AG10803 (cell line): ENCODE results near the gene TRIM13.
A peak's percentile ranks its signal among the peaks of the same experiment; 100 is the strongest.

Experiments
- DNase-seq: peaks from one replicate; pipeline ENCODE4 v3.0.0; 2010; ENCODE audit warnings: low read depth
- H3K4me3 ChIP-seq: 2 replicates; pipeline ENCODE4 v1.5.1; 2011; ENCODE audit warnings: mild to moderate bottlenecking, low read length, control low read depth
- TF ChIP-seq, protein P1 (sequence below): conservative IDR thresholded peaks from 2 replicates; pipeline ENCODE4 v1.5.1; 2011; ENCODE audit warnings: mild to moderate bottlenecking, low read length, control low read depth, inconsistent platforms

TRIM13 gene

DNA sequence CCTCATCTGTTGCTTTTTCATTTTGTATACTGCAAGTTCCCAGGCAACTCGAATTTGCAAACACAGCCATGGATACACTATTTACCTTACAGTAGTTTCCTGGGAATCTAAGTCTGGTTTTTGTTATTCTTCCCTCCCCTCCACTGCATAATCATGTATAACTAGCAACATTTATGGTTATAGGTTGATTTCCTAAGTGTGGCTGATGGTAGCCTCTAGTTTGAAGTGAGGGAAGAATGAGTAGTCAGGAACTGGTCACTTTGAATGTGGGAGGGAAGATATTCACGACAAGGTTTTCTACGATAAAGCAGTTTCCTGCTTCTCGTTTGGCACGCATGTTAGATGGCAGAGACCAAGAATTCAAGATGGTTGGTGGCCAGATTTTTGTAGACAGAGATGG, 18.4 kb downstream of the TRIM13 start, which contains the start of gene KCNRG:
Gene KCNRG (plus strand): TSS at position 187 of the 400 bp plus-strand sequence. CDS start 50 bp downstream, at position 237.
- DNase-seq = peak; percentile 49
- TF ChIP-seq, protein P1, sequence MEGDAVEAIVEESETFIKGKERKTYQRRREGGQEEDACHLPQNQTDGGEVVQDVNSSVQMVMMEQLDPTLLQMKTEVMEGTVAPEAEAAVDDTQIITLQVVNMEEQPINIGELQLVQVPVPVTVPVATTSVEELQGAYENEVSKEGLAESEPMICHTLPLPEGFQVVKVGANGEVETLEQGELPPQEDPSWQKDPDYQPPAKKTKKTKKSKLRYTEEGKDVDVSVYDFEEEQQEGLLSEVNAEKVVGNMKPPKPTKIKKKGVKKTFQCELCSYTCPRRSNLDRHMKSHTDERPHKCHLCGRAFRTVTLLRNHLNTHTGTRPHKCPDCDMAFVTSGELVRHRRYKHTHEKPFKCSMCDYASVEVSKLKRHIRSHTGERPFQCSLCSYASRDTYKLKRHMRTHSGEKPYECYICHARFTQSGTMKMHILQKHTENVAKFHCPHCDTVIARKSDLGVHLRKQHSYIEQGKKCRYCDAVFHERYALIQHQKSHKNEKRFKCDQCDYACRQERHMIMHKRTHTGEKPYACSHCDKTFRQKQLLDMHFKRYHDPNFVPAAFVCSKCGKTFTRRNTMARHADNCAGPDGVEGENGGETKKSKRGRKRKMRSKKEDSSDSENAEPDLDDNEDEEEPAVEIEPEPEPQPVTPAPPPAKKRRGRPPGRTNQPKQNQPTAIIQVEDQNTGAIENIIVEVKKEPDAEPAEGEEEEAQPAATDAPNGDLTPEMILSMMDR = no peak
- no peak within 1 kb of the TSS for H3K4me3 ChIP-seq

DNA sequence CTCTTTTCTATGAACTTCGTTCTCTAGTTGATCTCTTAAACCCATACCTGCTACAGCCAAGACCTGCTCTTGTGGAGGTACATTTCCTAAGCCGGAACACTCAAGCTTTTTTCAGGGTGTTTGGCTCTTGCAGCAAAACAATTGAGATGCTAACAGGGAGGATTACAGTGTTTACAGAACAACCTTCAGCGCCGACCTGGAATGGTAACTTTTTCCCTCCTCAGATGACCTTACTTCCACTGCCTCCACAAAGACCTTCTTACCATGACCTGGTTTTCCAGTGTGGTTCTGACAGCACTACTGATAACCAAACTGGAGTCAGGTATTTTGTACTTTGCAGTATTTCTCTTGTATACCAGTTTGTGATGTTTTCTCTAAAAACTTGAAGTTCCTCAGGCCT, 18.9 kb downstream of the TRIM13 start:
- TF ChIP-seq, protein P1 = no peak
- DNase-seq = no peak
- no peak overlapping the region for H3K4me3 ChIP-seq

DNA sequence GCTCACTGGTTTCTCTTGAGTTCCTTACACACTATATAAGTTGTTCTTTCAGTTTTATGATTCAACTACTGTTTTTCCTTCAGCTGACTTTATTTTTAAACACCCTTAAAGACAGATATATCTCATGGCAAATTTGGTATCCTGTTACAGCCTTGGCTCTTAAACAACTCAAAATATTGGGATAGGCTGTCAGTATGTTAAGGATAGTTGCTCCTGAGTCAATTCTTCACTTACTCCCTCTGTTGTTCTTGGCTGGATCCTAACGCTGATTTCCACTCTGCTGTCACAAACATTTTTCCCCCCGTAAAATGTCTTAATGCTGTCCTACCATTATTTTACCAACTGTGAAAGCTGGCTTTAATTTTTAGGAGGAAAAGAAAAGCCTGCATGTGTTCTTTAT, 19.6 kb downstream of the TRIM13 start:
- H3K4me3 ChIP-seq = no peak overlapping the region
- no peak for DNase-seq
- TF ChIP-seq, protein P1 = no peak

DNA sequence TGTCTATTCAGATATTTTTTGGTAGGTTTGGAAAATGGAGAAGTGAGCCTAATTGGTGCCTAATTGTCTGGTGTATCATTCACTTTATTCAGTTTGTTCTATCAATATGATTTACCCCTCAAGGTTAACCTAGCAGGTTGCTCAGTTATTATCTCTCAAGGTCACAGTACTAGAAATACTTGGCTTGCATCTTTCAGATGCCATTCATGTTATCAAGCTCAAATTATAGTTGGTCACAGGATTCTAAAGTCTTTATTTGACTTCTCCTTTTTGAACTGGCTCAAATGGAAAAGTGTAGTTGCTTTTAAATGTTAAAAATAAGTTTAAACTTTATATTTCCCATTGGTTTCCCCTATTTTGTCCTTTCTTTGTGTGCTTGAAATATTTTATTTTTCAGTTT, 21.0 kb downstream of the TRIM13 start:
- TF ChIP-seq, protein P1 = no peak
- H3K4me3 ChIP-seq = no peak overlapping the region
- DNase-seq = no peak

DNA sequence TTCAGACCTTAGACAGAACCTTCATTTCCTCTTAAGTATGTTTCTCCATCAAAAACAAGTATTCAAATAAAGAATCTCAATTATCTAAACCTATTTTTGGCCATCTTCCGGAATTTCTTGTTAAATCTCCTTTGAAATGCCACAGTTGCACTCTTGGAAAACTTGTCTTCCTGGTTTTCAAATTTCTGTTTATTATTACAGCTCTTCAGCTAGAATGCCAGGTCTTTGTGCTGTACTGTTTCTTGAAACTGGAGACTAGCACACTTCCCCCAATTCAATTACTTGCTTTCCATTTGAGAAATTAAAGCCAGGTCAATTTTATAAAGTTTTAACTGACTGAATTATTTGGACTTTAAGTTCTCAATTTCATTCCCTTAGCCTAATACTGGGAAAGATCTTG, 28.6 kb downstream of the TRIM13 start:
- DNase-seq = peak; percentile 3
- TF ChIP-seq, protein P1 = no peak
- H3K4me3 ChIP-seq = no peak overlapping the region

DNA sequence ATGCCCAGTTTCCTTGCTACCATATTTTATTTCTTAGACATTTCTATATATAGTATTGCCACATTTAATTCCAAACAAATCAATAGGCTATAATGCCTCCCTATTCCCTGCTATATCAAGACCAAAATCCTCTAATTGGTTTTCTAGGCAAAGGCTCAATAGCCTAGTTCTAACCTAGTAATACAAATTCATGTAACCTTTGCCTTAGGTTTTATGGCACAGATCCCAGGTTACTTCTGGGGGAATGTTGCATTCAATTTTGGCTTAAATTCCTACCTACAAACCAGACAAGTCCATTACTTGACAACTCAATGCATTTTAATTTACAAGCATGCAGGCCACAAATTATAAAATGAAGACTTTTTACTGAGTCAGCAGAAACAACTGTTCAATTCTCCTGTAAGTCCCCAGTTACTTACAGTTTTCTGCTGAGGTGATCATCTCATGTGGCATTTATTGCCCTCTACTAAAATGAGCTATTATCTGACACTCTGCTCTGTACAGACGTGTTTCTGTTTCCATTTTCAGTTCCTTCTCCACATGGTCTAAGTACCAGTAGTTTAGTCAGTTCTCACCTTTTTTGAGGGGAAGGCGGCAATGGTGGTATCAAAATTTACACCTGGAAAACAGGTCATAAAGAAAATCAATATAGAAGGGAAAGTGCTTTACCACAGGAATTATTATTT, 30.1 kb downstream of the TRIM13 start:
- DNase-seq = no peak
- no peak overlapping the region for H3K4me3 ChIP-seq
- TF ChIP-seq, protein P1 = no peak

DNA sequence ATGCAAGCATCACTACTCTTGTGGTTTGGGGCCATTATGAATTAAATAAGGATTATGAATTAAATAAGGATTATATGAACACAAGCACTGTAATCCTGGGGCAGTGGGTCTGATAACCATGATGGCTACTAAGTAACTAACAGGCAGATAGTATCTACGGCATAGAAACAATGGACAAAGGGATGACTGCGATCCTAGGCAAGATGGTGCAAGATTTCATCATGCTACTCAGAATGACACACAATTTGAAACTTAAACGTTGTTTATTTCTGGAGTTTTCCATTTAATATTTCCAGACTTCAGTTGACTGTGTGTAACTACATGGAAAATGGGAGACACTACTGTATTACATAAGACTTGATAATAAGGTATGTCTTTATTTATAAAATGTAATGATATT, 33.5 kb downstream of the TRIM13 start:
- TF ChIP-seq, protein P1 = no peak
- no peak overlapping the region for H3K4me3 ChIP-seq
- DNase-seq = no peak
